Measurements from ENCODE around the gene NKAPD1. TPM values are rescaled to one million over a fixed set of nuclear protein-coding genes. Genes with fewer than 3 reads are reported as not detected.
A peak's percentile ranks its signal among the peaks of the same experiment; 100 is the strongest.
"Not testable (repeated sequence)": the region's sequence is repeated elsewhere in the genome, so short reads cannot be mapped to it uniquely, and the experiment has no call there.

Gene NKAPD1
- total and polyA plus RNA-seq, 2 donors (not counting 1 experiment from before 2014, with no cell fraction given): 4.5 to 22.8 TPM

GRCh38 chr11:112048256-112048655 lies 25.8 kb upstream of the NKAPD1 start:
- H3K9ac ChIP-seq (ENCODE audit: low read length); H3K9me3 Mint-ChIP-seq (ENCODE audit: insufficient read depth); H4K20me1 ChIP-seq (ENCODE audit: control insufficient read depth, insufficient read depth, low read length, poor library complexity, severe bottlenecking); H3K9me3 ChIP-seq (ENCODE audit: control extremely low read depth in 1 of 3, control insufficient read depth in 2 of 3, insufficient read depth in 1 of 3, low read length in 2 of 3); H3K27me3 ChIP-seq (replicated peaks in 1 of 4; ENCODE audit: control extremely low read depth in 1 of 4, control insufficient read depth in 3 of 4, insufficient read depth in 4 of 4, low read length in 3 of 4); H3K27me3 Mint-ChIP-seq; intact Hi-C loops (cut with micrococcal nuclease); H3K4me3 ChIP-seq (ENCODE audit: control extremely low read depth in 1 of 5, extremely low read depth in 1 of 5, insufficient read depth in 1 of 5, low read depth in 2 of 5, low read length in 4 of 5); DNase-seq; H2AFZ ChIP-seq (ENCODE audit: insufficient read depth, low read depth, low read length, poor library complexity, severe bottlenecking): not testable (repeated sequence)
- ATAC-seq (ENCODE audit: low read depth): peak; percentile 31
- H3K4me2 ChIP-seq (replicated peaks; ENCODE audit: low read depth, low read length, poor library complexity, severe bottlenecking): peak overlapping the region; percentile 43
- WGBS (ENCODE audit: insufficient coverage): no CpG with 5 or more reads among the region's 3 CpGs
- CTCF ChIA-PET: interaction anchor here (1.3 kb wide), 1 partner anchor 11 kb away, joined by 3 read pairs; no protein-coding TSS in a partner anchor
- peak overlapping the region; percentile 52 for H3K4me3 Mint-ChIP-seq
- H3K4me1 Mint-ChIP-seq: peaks cover 48% of the 10 kb centered on the region
- POLR2A ChIA-PET: interaction anchor here (0.7 kb wide), 1 partner anchor 290 kb away, joined by 10 read pairs; no protein-coding TSS in a partner anchor
- peaks cover 1 to 31% of the 10 kb centered on the region in 2 experiments for H3K36me3 ChIP-seq (replicated peaks in 1 of 2; ENCODE audit: control extremely low read depth in 1 of 2, control insufficient read depth in 1 of 2, extremely low read depth in 1 of 2, insufficient read depth in 2 of 2, low read length in 1 of 2)
- peaks cover 12% of the 10 kb centered on the region for H3K79me2 ChIP-seq (ENCODE audit: control insufficient read depth, insufficient read depth, low read length)
- H3K27ac Mint-ChIP-seq: peak overlapping the region; percentile 80
- H3K27ac ChIP-seq (ENCODE audit: low read length in 2 of 2): peak overlapping the region; percentile 43 to 70
- peaks cover 39 to 40% of the 10 kb centered on the region in 2 donors for H3K4me1 ChIP-seq (ENCODE audit: control insufficient read depth in 2 of 2, insufficient read depth in 2 of 2, low read length in 2 of 2)

GRCh38 chr11:112049777-112050176 lies 24.3 kb upstream of the NKAPD1 start:
- Histone ChIP-seq H3K9ac (ENCODE audit: low read length) (no peak overlapping the region), H3K4me2 (replicated peaks; ENCODE audit: low read depth, low read length, poor library complexity, severe bottlenecking) (no peak overlapping the region), H3K36me3 (replicated peaks in 1 of 2; ENCODE audit: control extremely low read depth in 1 of 2, control insufficient read depth in 1 of 2, extremely low read depth in 1 of 2, insufficient read depth in 2 of 2, low read length in 1 of 2) (peaks cover 5 to 34% of the 10 kb centered on the region in 2 experiments), H2AFZ (ENCODE audit: insufficient read depth, low read depth, low read length, poor library complexity, severe bottlenecking) (no peak overlapping the region), H3K9me3 (ENCODE audit: control extremely low read depth in 1 of 3, control insufficient read depth in 2 of 3, insufficient read depth in 1 of 3, low read length in 2 of 3) (no peaks in the 10 kb centered on the region), H3K27me3 (replicated peaks in 1 of 4; ENCODE audit: control extremely low read depth in 1 of 4, control insufficient read depth in 3 of 4, insufficient read depth in 4 of 4, low read length in 3 of 4) (no peaks in the 10 kb centered on the region), H4K20me1 (ENCODE audit: control insufficient read depth, insufficient read depth, low read length, poor library complexity, severe bottlenecking) (no peaks in the 10 kb centered on the region), H3K4me1 (ENCODE audit: control insufficient read depth in 2 of 2, insufficient read depth in 2 of 2, low read length in 2 of 2) (peaks cover 39 to 40% of the 10 kb centered on the region in 2 donors), H3K79me2 (ENCODE audit: control insufficient read depth, insufficient read depth, low read length) (peaks cover 12% of the 10 kb centered on the region), H3K4me3 (ENCODE audit: control extremely low read depth in 1 of 5, extremely low read depth in 1 of 5, insufficient read depth in 1 of 5, low read depth in 2 of 5, low read length in 4 of 5) (no peak overlapping the region), H3K27ac (ENCODE audit: low read length in 2 of 2) (peak overlapping the region in 1 of 2 donors; percentile 75)
- ATAC-seq (ENCODE audit: low read depth) (no peak), DNase-seq (no peak)
- ChIA-PET POLR2A (no interaction called here), CTCF (no interaction called here)
- peaks cover 48% of the 10 kb centered on the region for H3K4me1 Mint-ChIP-seq
- WGBS (ENCODE audit: insufficient coverage): 100% methylated on average over 1 of the region's 2 CpGs
- TF ChIP-seq, protein P1, sequence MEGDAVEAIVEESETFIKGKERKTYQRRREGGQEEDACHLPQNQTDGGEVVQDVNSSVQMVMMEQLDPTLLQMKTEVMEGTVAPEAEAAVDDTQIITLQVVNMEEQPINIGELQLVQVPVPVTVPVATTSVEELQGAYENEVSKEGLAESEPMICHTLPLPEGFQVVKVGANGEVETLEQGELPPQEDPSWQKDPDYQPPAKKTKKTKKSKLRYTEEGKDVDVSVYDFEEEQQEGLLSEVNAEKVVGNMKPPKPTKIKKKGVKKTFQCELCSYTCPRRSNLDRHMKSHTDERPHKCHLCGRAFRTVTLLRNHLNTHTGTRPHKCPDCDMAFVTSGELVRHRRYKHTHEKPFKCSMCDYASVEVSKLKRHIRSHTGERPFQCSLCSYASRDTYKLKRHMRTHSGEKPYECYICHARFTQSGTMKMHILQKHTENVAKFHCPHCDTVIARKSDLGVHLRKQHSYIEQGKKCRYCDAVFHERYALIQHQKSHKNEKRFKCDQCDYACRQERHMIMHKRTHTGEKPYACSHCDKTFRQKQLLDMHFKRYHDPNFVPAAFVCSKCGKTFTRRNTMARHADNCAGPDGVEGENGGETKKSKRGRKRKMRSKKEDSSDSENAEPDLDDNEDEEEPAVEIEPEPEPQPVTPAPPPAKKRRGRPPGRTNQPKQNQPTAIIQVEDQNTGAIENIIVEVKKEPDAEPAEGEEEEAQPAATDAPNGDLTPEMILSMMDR (IDR thresholded peaks at IDR 0.05): no peak
- TF ChIP-seq EZH2 (IDR thresholded peaks at IDR 0.05; ENCODE audit: borderline replicate concordance, insufficient read depth, low read depth, low read length, poor library complexity, severe bottlenecking): no peak
- no peaks in the 10 kb centered on the region for H3K27me3 Mint-ChIP-seq
- peak overlapping the region; percentile 79 for H3K27ac Mint-ChIP-seq
- intact Hi-C loops (cut with micrococcal nuclease): loop anchor here (2.0 kb wide), 1 partner anchor 25 kb away; the partner anchor contains the start of genes NKAPD1 and PIH1D2
- no peaks in the 10 kb centered on the region for H3K9me3 Mint-ChIP-seq (ENCODE audit: insufficient read depth)
- H3K4me3 Mint-ChIP-seq: no peak overlapping the region
